ENCODE data around the gene CSDE1. TPM values are rescaled to one million over a fixed set of nuclear protein-coding genes. Genes with fewer than 3 reads are reported as not detected.

Gene CSDE1

GRCh38 chr1:114668373-114668772 lies 89.4 kb downstream of the CSDE1 start:
- H4K5ac ChIP-seq (ENCODE audit: low read length): no peak overlapping the region
- no peak for DNase-seq
- H2BK120ac ChIP-seq (ENCODE audit: low read depth, low read length): no peak overlapping the region
- no peaks in the 10 kb centered on the region for H3K4me1 ChIP-seq (ENCODE audit: control insufficient read depth, low read depth, low read length)
- no peak overlapping the region for H2BK15ac ChIP-seq (replicated peaks; ENCODE audit: low read depth)
- H3K79me2 ChIP-seq (ENCODE audit: control insufficient read depth, insufficient read depth, low read length): no peaks in the 10 kb centered on the region
- H3K18ac ChIP-seq (ENCODE audit: low read length): no peak overlapping the region
- no peak overlapping the region for H3K4me3 ChIP-seq (ENCODE audit: low read length)
- H3K4me2 ChIP-seq (ENCODE audit: low read length): no peak overlapping the region
- no peak overlapping the region for H3K27ac ChIP-seq (ENCODE audit: low read depth, low read length)
- H3K27me3 ChIP-seq (ENCODE audit: insufficient read depth, low read length, poor library complexity): no peaks in the 10 kb centered on the region
- H4K8ac ChIP-seq (ENCODE audit: low read depth, low read length): peak overlapping the region; percentile 30
- no peaks in the 10 kb centered on the region for H3K36me3 ChIP-seq (ENCODE audit: control insufficient read depth, insufficient read depth, low read length)
- no peak overlapping the region for H2AK5ac ChIP-seq (ENCODE audit: low read length)
- no peak overlapping the region for H3K9ac ChIP-seq (ENCODE audit: low read length)
- no peaks in the 10 kb centered on the region for H3K79me1 ChIP-seq (ENCODE audit: low read length)
- H3K4ac ChIP-seq (ENCODE audit: low read depth, low read length): no peak overlapping the region
- no peak overlapping the region for H2BK5ac ChIP-seq (ENCODE audit: low read length)
- no peak overlapping the region for H3K23ac ChIP-seq (ENCODE audit: low read length)
- 100% methylated on average over 3 of the region's 4 CpGs for WGBS (ENCODE audit: extremely low coverage, insufficient coverage, low lambda C conversion rate)
- no peak overlapping the region for H3K56ac ChIP-seq (ENCODE audit: low read length)

GRCh38 chr1:114666954-114667353 lies 90.8 kb downstream of the CSDE1 start:
- Histone ChIP-seq H2BK5ac (ENCODE audit: low read length) (no peak overlapping the region), H3K56ac (ENCODE audit: low read length) (no peak overlapping the region), H3K18ac (ENCODE audit: low read length) (no peak overlapping the region), H3K79me2 (ENCODE audit: control insufficient read depth, insufficient read depth, low read length) (no peaks in the 10 kb centered on the region), H3K79me1 (ENCODE audit: low read length) (no peaks in the 10 kb centered on the region), H3K4ac (ENCODE audit: low read depth, low read length) (no peak overlapping the region), H2AK5ac (ENCODE audit: low read length) (no peak overlapping the region), H3K27me3 (ENCODE audit: insufficient read depth, low read length, poor library complexity) (no peaks in the 10 kb centered on the region), H4K8ac (ENCODE audit: low read depth, low read length) (no peak overlapping the region), H2BK15ac (replicated peaks; ENCODE audit: low read depth) (no peak overlapping the region), H3K4me2 (ENCODE audit: low read length) (no peak overlapping the region), H4K5ac (ENCODE audit: low read length) (no peak overlapping the region), H3K27ac (ENCODE audit: low read depth, low read length) (no peak overlapping the region), H3K36me3 (ENCODE audit: control insufficient read depth, insufficient read depth, low read length) (no peaks in the 10 kb centered on the region), H3K4me1 (ENCODE audit: control insufficient read depth, low read depth, low read length) (no peaks in the 10 kb centered on the region), H3K9ac (ENCODE audit: low read length) (no peak overlapping the region), H3K23ac (ENCODE audit: low read length) (no peak overlapping the region), H2BK120ac (ENCODE audit: low read depth, low read length) (no peak overlapping the region), H3K4me3 (ENCODE audit: low read length) (no peak overlapping the region)
- 100% methylated on average over 2 of the region's 3 CpGs for WGBS (ENCODE audit: extremely low coverage, insufficient coverage, low lambda C conversion rate)
- no peak for DNase-seq

Small RNA genes within 50 kb of the gene (small RNA-seq; reads per million reads assigned to genes)
- gene RN7SL432P (ENCODE audit: insufficient read depth) (not detected), gene RNY1P13 (ENCODE audit: insufficient read depth) (not detected)
